Calu3 (cell line): ENCODE data around the gene FAM193A. TPM values are rescaled to one million over a fixed set of nuclear protein-coding genes. Genes with fewer than 3 reads are reported as not detected.

Source experiments
- BruUV-seq: library from RNA; stranded (reverse); fragments of 400-500 nt; replicated peaks from 2 replicates; lab custom pipeline; 2021; lab: Mats Ljungman, UMichigan
- CTCF ChIA-PET: fragments of 300-600 bp; sonication (Branson Sonifier 250); formaldehyde crosslinking; loops from one replicate; lab custom pipeline; 2022; ENCODE audit warnings: antibody characterized with exemption; lab: Charles Lee
- DNase-seq: peaks from one replicate; pipeline ENCODE4 v3.0.0; 2022
- H3K27ac Mint-ChIP-seq: one replicate; pipeline ENCODE4 v1.8.0; 2022; ENCODE audit warnings: mixed read lengths; ENCODE audit not compliant: unreplicated experiment
- H3K27me3 Mint-ChIP-seq: one replicate; pipeline ENCODE4 v1.8.0; 2022; ENCODE audit warnings: mixed read lengths; ENCODE audit not compliant: unreplicated experiment
- H3K36me3 Mint-ChIP-seq: one replicate; pipeline ENCODE4 v1.8.0; 2022; ENCODE audit warnings: mild to moderate bottlenecking, moderate library complexity, mixed read lengths; ENCODE audit not compliant: insufficient read depth, unreplicated experiment
- H3K4me1 Mint-ChIP-seq: one replicate; pipeline ENCODE4 v1.8.0; 2022; ENCODE audit warnings: mild to moderate bottlenecking, low read depth, mixed read lengths; ENCODE audit not compliant: unreplicated experiment
- H3K4me3 Mint-ChIP-seq: one replicate; pipeline ENCODE4 v1.8.0; 2022; ENCODE audit warnings: mild to moderate bottlenecking, low read depth, moderate library complexity, mixed read lengths; ENCODE audit not compliant: unreplicated experiment
- H3K9me3 Mint-ChIP-seq: one replicate; pipeline ENCODE4 v1.8.0; 2022; ENCODE audit warnings: low read depth, mixed read lengths; ENCODE audit not compliant: unreplicated experiment
- intact Hi-C: fragments of 100-400 bp; cut with micrococcal nuclease; formaldehyde crosslinking; loops from one replicate; pipeline ENCODE4 v1.10.0; 2022; ENCODE audit not compliant: unreplicated experiment
- total RNA-seq: library from RNA; stranded (reverse); gene quantifications from 2 replicates; pipeline ENCODE4 v1.2.3, GENCODE V29; 2022
- TF ChIP-seq, protein P1 (sequence below): fragments of 200-600 bp; IDR thresholded peaks from one replicate; pipeline ENCODE4 v1.8.0; 2022; ENCODE audit warnings: antibody characterized with exemption; ENCODE audit not compliant: unreplicated experiment

Gene FAM193A
- total RNA-seq, 1 experiment from 2014 or later: 20.0 TPM

GRCh38 chr4:2754848-2755819, 218.7 kb downstream of the FAM193A start:
- no peaks in the 10 kb centered on the region for H3K27me3 Mint-ChIP-seq

GRCh38 chr4:2755821-2756690, 219.6 kb downstream of the FAM193A start, which contains the start of gene TNIP2:
TNIP2 (minus strand) TSS chr4:2756336; CDS start chr4:2756289, 47 bp downstream.
- Mint-ChIP-seq H3K9me3 (no peaks in the 10 kb centered on the region), H3K4me3 (peak within 1 kb of the TSS; percentile 83), H3K36me3 (peaks cover 14% of the 10 kb centered on the region), H3K27ac (peak within 1 kb of the TSS; percentile 75), H3K27me3 (no peaks in the 10 kb centered on the region), H3K4me1 (peaks cover 17% of the 10 kb centered on the region)
- peak; percentile 70 for DNase-seq
- intact Hi-C loops: no loop called here
- BruUV-seq: no TSS peak
- CTCF ChIA-PET: interaction anchor here (0.6 to 1.4 kb wide), 2 partner anchors 208 to 281 kb away, joined by 3 read pairs; partner anchors contain the start of gene GRK4
- TF ChIP-seq, protein P1, sequence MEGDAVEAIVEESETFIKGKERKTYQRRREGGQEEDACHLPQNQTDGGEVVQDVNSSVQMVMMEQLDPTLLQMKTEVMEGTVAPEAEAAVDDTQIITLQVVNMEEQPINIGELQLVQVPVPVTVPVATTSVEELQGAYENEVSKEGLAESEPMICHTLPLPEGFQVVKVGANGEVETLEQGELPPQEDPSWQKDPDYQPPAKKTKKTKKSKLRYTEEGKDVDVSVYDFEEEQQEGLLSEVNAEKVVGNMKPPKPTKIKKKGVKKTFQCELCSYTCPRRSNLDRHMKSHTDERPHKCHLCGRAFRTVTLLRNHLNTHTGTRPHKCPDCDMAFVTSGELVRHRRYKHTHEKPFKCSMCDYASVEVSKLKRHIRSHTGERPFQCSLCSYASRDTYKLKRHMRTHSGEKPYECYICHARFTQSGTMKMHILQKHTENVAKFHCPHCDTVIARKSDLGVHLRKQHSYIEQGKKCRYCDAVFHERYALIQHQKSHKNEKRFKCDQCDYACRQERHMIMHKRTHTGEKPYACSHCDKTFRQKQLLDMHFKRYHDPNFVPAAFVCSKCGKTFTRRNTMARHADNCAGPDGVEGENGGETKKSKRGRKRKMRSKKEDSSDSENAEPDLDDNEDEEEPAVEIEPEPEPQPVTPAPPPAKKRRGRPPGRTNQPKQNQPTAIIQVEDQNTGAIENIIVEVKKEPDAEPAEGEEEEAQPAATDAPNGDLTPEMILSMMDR: no peak

More at GRCh38 chr4:2754848-2755819, 218.7 kb downstream of the FAM193A start:
- no peak for DNase-seq
- intact Hi-C loops: no loop called here
- CTCF ChIA-PET: no interaction called here
- TF ChIP-seq, protein P1: no peak
- H3K4me3 Mint-ChIP-seq: peak overlapping the region; percentile 83
- peak overlapping the region; percentile 75 for H3K27ac Mint-ChIP-seq
- peaks cover 9% of the 10 kb centered on the region for H3K4me1 Mint-ChIP-seq
- BruUV-seq: no TSS peak
- peaks cover 14% of the 10 kb centered on the region for H3K36me3 Mint-ChIP-seq
- no peaks in the 10 kb centered on the region for H3K9me3 Mint-ChIP-seq

GRCh38 chr4:2756691-2757350, 220.4 kb downstream of the FAM193A start:
- H3K27ac Mint-ChIP-seq: no peak overlapping the region
- no peaks in the 10 kb centered on the region for H3K27me3 Mint-ChIP-seq
- TF ChIP-seq, protein P1: no peak
- intact Hi-C loops: no loop called here
- no peaks in the 10 kb centered on the region for H3K9me3 Mint-ChIP-seq
- CTCF ChIA-PET: interaction anchor here (0.6 to 1.4 kb wide), 2 partner anchors 207 to 280 kb away, joined by 3 read pairs; partner anchors contain the start of gene GRK4
- no TSS peak for BruUV-seq
- peak overlapping the region; percentile 17 for H3K4me3 Mint-ChIP-seq
- DNase-seq: no peak
- peaks cover 14% of the 10 kb centered on the region for H3K36me3 Mint-ChIP-seq
- peaks cover 19% of the 10 kb centered on the region for H3K4me1 Mint-ChIP-seq

DNA sequence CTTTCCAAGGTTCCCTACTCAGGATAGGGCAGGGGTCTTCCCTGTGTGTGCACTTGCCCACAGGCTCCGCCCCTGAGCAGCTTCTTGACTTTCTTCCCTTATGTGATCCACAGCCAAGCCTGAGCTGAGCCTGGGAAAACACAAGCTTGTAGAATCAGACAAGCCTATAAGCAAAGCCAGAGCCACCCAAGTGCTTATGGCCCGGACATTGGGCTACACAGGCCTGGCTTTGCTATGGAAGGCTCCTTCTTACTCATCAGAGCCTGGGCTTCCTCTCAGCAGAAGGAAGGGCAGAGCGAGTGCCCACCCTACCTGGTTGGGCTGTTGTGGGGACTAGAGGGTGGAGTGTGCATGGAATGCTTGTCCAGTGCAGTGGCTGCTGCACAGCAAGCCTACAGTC, 221.0 kb downstream of the FAM193A start:
- Mint-ChIP-seq H3K27ac (no peak overlapping the region), H3K27me3 (no peaks in the 10 kb centered on the region), H3K4me3 (no peak overlapping the region), H3K36me3 (peaks cover 14% of the 10 kb centered on the region), H3K9me3 (no peaks in the 10 kb centered on the region), H3K4me1 (peaks cover 19% of the 10 kb centered on the region)
- CTCF ChIA-PET: no interaction called here
- no TSS peak for BruUV-seq
- TF ChIP-seq, protein P1: no peak
- intact Hi-C loops: no loop called here
- DNase-seq: no peak
